Stomach (tissue), 9 donors: ENCODE measurements around the gene HOXB7. TPM values are rescaled to one million over a fixed set of nuclear protein-coding genes. Genes with fewer than 3 reads are reported as not detected.
A peak's percentile ranks its signal among the peaks of the same experiment; 100 is the strongest.

Experiments used
- DNase-seq, 2 donors: peaks; one replicate each; pipeline versions ENCODE4 v3.0.0 to v3.0.0-alpha.2; 2013 to 2019
- H3K27ac ChIP-seq, 5 donors: fragments of 200-600 bp in 4 of 5; sonication (generic) in 4 of 5; one replicate each; pipeline ENCODE4 v1.5.1; 2013 to 2019; ENCODE audit warnings: mild to moderate bottlenecking in 1 of 5, moderate library complexity in 1 of 5
- H3K27me3 ChIP-seq, 3 donors: fragments of 200-600 bp; sonication (generic); one replicate each; pipeline ENCODE4 v1.5.1; 2017 to 2019; ENCODE audit warnings: mixed run types in 1 of 3
- H3K36me3 ChIP-seq, 4 donors: fragments of 200-600 bp; sonication (generic); 1 replicate in 3 of 4; 2 replicates in 1 of 4; pipeline ENCODE4 v1.5.1; 2016 to 2019
- H3K4me1 ChIP-seq, 4 donors: fragments of 200-600 bp; sonication (generic); one replicate each; pipeline ENCODE4 v1.5.1; 2016 to 2019
- H3K4me3 ChIP-seq, 4 donors: fragments of 200-600 bp; sonication (generic) in 3 of 4; one replicate each; pipeline ENCODE4 v1.5.1; 2016 to 2019; ENCODE audit warnings: mild to moderate bottlenecking in 1 of 4
- H3K9me3 ChIP-seq, 4 donors: fragments of 200-600 bp; sonication (generic); one replicate each; pipeline ENCODE4 v1.5.1; 2016 to 2019
- EP300 ChIP-seq: sonication (generic); formaldehyde crosslinking; IDR thresholded peaks from one replicate; pipeline ENCODE4 v1.6.1; 2017; ENCODE audit warnings: antibody characterized with exemption
- POLR2A ChIP-seq, 4 donors: fragments of 450-650 bp; IDR thresholded peaks; one replicate each; pipeline ENCODE4 v1.6.1; 2016; ENCODE audit warnings: antibody characterized with exemption in 4 of 4, control low read depth in 2 of 4, mild to moderate bottlenecking in 1 of 4, moderate library complexity in 1 of 4
- POLR2AphosphoS5 ChIP-seq, 3 donors: sonication (generic); formaldehyde crosslinking; IDR thresholded peaks; one replicate each; pipeline ENCODE4 v1.6.1; 2016; ENCODE audit warnings: antibody characterized with exemption in 3 of 3
- WGBS, 5 donors: extraction: QIAGEN DNeasy Blood & Tissue Kit in 3 of 5; methylation state at CpG; one replicate each; pipeline versions ENCODE4 v1.1.5 to v1.1.7; 2013 to 2018; 5-methylcytosine and 5-hydroxymethylcytosine counted together
- intact Hi-C: fragments of 100-400 bp; cut with DNase I; formaldehyde crosslinking; loops from one replicate; pipeline ENCODE4 v1.15.1; 2023; ENCODE audit warnings: low total_unique reads
- polyA plus RNA-seq, 3 donors: library from polyadenylated mRNA; stranded (reverse); fragments of 200-250 nt; gene quantifications; one replicate each; pipeline ENCODE4 v1.2.3, GENCODE V29; 2013
- total RNA-seq, 5 donors: library from RNA; depleted of rRNA; stranded (reverse); fragments of >200 nt; gene quantifications; one replicate each; pipeline versions ENCODE4 v1.1.0 to v1.2.3, GENCODE V29; 2014 to 2016
- TF ChIP-seq, protein P1 (sequence below), 7 experiments: fragments of 450-650 bp in 4 of 7; fragments of 200-600 bp in 3 of 7; sonication (generic) in 3 of 7; IDR thresholded peaks; one replicate each; pipeline ENCODE4 v1.5.1; 2016 to 2019; ENCODE audit warnings: antibody characterized with exemption in 7 of 7, control low read depth in 2 of 7, mild to moderate bottlenecking in 1 of 7
- donor health status: healthy with polysubstance abuse.
- donor health status: Bipolar disorder and iron deficiency.
- donor health status: healthy.

The HOXB7 gene
- total and polyA plus RNA-seq, 8 donors: 1.0 to 16.5 (median 2.6) TPM

GRCh38 chr17:48577330-48577945 lies 33.4 kb downstream of the HOXB7 start:
- TF ChIP-seq POLR2AphosphoS5 (IDR thresholded peaks at IDR 0.05) (peak in 1 of 3 donors; percentile 38), POLR2A (IDR thresholded peaks at IDR 0.05) (no peak)
- TF ChIP-seq, protein P1, sequence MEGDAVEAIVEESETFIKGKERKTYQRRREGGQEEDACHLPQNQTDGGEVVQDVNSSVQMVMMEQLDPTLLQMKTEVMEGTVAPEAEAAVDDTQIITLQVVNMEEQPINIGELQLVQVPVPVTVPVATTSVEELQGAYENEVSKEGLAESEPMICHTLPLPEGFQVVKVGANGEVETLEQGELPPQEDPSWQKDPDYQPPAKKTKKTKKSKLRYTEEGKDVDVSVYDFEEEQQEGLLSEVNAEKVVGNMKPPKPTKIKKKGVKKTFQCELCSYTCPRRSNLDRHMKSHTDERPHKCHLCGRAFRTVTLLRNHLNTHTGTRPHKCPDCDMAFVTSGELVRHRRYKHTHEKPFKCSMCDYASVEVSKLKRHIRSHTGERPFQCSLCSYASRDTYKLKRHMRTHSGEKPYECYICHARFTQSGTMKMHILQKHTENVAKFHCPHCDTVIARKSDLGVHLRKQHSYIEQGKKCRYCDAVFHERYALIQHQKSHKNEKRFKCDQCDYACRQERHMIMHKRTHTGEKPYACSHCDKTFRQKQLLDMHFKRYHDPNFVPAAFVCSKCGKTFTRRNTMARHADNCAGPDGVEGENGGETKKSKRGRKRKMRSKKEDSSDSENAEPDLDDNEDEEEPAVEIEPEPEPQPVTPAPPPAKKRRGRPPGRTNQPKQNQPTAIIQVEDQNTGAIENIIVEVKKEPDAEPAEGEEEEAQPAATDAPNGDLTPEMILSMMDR (IDR thresholded peaks at IDR 0.05): no peak
- WGBS, 5 donors: 3 to 11% (median 7%) methylated on average over 10 to 19 of the region's 19 CpGs
- peak overlapping the region; percentile 57 to 61 (median 58) for H3K4me3 ChIP-seq
- intact Hi-C loops: no loop called here
- H3K27ac ChIP-seq: peak overlapping the region; percentile 61 to 95 (median 93)
- no peaks in the 10 kb centered on the region for H3K9me3 ChIP-seq
- peaks cover 17 to 70% (median 45%) of the 10 kb centered on the region in 4 donors for H3K4me1 ChIP-seq
- H3K27me3 ChIP-seq: peaks cover 0 to 100% (median 90%) of the 10 kb centered on the region in 3 donors
- no peaks in the 10 kb centered on the region for H3K36me3 ChIP-seq
- no peak for DNase-seq

DNA sequence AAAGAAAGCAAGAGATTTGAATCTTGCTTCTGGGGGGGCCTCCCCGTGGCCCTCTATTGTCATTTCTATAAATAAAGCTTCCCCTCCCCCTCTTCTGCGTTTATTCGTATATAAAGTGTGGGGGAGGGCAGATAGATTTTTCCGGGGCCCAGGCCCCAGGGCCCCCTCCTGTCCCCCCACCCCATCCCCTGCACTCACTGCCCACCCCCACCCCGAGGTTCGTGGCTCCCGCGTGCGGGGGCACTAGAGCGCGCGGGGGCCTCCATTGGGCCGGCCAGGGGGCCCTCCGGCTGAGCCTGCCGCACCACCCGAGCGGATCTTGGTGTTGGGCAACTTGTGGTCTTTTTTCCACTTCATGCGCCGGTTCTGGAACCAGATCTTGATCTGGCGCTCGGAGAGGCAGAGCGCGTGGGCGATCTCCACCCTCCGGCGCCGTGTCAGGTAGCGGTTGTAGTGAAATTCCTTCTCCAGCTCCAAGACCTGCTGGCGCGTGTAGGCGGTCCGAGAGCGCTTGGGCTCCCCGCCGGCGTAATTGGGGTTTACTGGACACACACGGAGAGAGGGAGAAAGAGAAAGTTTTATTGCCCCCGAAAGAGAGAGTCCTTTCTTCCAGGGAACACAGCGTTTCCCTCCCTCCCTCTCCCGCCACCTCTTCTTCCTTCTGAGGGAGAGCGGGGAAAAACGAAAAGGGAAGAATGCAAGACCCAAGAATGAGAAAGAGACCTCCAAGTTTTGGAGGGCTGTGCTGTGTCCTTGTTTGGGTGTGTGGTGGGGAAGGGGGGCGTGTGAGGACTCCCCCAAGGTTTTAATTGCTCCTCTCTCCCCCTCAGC lies 34.1 kb downstream of the HOXB7 start:
- Histone ChIP-seq H3K27me3 (peaks cover 0 to 100% (median 82%) of the 10 kb centered on the region in 3 donors), H3K4me1 (peaks cover 17 to 70% (median 46%) of the 10 kb centered on the region in 4 donors), H3K9me3 (no peaks in the 10 kb centered on the region), H3K27ac (peak overlapping the region; percentile 61 to 95 (median 93)), H3K4me3 (peak overlapping the region; percentile 57 to 61 (median 58)), H3K36me3 (no peaks in the 10 kb centered on the region)
- intact Hi-C loops: no loop called here
- DNase-seq: no peak
- 5 to 14% (median 11%) methylated on average over 30 to 43 of the region's 43 CpGs for WGBS, 5 donors
- no peak for TF ChIP-seq EP300
- TF ChIP-seq, protein P1 (IDR thresholded peaks at IDR 0.05): no peak
- TF ChIP-seq POLR2AphosphoS5 (IDR thresholded peaks at IDR 0.05): peak in 1 of 3 donors; percentile 27
- TF ChIP-seq POLR2A (IDR thresholded peaks at IDR 0.05): no peak

DNA sequence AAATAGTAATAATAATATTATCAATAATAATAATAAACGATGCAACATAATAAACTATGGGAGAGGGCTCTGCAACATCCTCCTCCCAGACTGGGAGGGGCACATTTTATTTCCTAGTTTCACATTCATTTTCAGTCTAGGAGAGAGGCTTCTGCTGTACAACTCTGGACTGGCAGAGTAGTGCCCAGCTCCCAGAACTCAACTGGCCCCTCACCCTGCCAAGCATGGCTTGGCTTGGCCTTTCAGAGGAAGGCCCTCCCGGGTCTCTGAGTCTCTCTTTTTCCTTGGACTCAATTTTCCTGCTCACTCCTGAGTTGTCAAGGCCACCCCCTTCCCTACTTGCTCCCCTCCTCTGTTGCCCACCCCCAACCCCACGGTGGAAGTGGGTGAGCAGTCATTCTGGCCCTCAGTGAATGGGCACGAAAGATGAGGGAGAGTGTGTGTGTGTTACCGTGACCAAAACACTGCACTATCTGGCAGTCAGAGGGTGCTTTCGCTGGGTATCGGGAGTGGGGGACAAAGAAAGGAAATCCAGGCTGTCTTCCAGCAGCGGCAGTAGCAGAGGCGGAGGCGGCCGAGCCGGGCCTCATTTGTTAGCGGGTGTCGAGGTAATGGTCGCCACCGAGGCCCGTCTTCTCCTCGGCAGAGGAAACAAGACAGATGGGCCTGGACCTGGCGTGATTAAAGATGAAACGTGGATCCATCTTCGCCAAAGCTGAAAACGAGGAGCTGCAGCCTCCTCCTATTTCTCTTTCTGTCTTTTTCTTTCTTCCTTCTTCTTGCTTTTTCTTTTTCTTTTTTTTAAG lies 34.9 kb downstream of the HOXB7 start:
- H3K9me3 ChIP-seq: no peaks in the 10 kb centered on the region
- peaks cover 17 to 69% (median 45%) of the 10 kb centered on the region in 4 donors for H3K4me1 ChIP-seq
- peak overlapping the region; percentile 69 to 95 (median 93) for H3K27ac ChIP-seq
- DNase-seq: no peak
- no peaks in the 10 kb centered on the region for H3K36me3 ChIP-seq
- 22 to 29% (median 24%) methylated on average over 22 of the region's 22 CpGs for WGBS, 5 donors
- intact Hi-C loops: no loop called here
- no peak for TF ChIP-seq POLR2AphosphoS5 (IDR thresholded peaks at IDR 0.05)
- TF ChIP-seq, protein P1 (IDR thresholded peaks at IDR 0.05): no peak
- TF ChIP-seq POLR2A (IDR thresholded peaks at IDR 0.05): no peak
- TF ChIP-seq EP300: no peak
- peak overlapping the region; percentile 57 to 61 (median 58) for H3K4me3 ChIP-seq
- peaks cover 0 to 100% (median 80%) of the 10 kb centered on the region in 3 donors for H3K27me3 ChIP-seq

GRCh38 chr17:48575066-48575582 lies 35.7 kb downstream of the HOXB7 start:
- DNase-seq: no peak
- peak in 1 of 3 donors; percentile 13 for TF ChIP-seq POLR2AphosphoS5 (IDR thresholded peaks at IDR 0.05)
- no peak for TF ChIP-seq POLR2A (IDR thresholded peaks at IDR 0.05)
- Histone ChIP-seq H3K27me3 (peaks cover 0 to 100% (median 80%) of the 10 kb centered on the region in 3 donors), H3K36me3 (no peaks in the 10 kb centered on the region), H3K4me1 (peaks cover 17 to 73% (median 49%) of the 10 kb centered on the region in 4 donors), H3K4me3 (peak overlapping the region; percentile 17 to 58 (median 48)), H3K9me3 (no peaks in the 10 kb centered on the region), H3K27ac (peak overlapping the region in 4 of 5 donors; percentile 91 to 95 (median 93))
- 20 to 29% (median 23%) methylated on average over 7 of the region's 7 CpGs for WGBS, 5 donors
- intact Hi-C loops: no loop called here
